ENCODE results near the gene PNPLA1.
A peak's percentile ranks its signal among the peaks of the same experiment; 100 is the strongest.
"Not testable (repeated sequence)": the region's sequence is repeated elsewhere in the genome, so short reads cannot be mapped to it uniquely, and the experiment has no call there.

The PNPLA1 gene

DNA sequence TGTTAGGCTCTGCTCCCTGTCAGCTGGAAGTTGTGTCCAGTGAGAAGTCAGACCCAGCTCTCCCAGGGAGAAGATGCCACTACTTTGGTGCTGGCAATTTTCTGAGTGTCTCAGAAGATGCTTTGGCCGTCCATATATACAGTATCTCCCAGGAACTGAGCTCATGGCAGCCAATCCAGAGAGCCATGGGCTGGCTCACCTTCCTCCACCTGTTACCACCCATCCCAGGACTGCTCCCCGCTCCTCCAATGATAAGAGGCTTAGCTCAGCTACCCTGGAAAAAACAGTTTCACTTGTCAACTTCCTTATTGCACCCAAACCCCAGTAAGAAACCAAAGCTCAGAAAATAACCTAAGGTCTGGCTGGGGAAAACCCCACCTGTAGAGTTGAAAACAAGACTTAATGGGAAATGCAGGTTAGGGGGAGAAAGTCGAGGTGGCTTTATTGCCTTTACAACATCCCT, 67.0 kb downstream of the PNPLA1 start, which contains the start of gene BNIP5:
TSS of gene BNIP5 (minus strand) at position 110 of the 463 bp plus-strand sequence. CDS start 6,198 bp downstream, outside the sequence.
- Histone ChIP-seq H3K36me3 (replicated peaks; ENCODE audit: insufficient read depth, low read length) (no peaks in the 10 kb centered on the region), H3K27ac (ENCODE audit: low read length) (no peak within 1 kb of the TSS), H3K27me3 (replicated peaks; ENCODE audit: insufficient read depth, low read length) (no peaks in the 10 kb centered on the region), H3K9me3 (replicated peaks; ENCODE audit: insufficient read depth, low read length) (no peaks in the 10 kb centered on the region), H3F3A (ENCODE audit: insufficient read depth, low read length) (no peaks in the 10 kb centered on the region), H3K4me2 (ENCODE audit: low read depth, low read length) (peak within 1 kb of the TSS; percentile 6; the same call in 1 of the 2 replicates), H2AFZ (ENCODE audit: low read length) (no peak within 1 kb of the TSS), H4K20me1 (ENCODE audit: insufficient read depth, low read length) (no peaks in the 10 kb centered on the region), H3K79me2 (ENCODE audit: low read length) (no peaks in the 10 kb centered on the region), H3K4me1 (ENCODE audit: low read length) (peaks cover 16% of the 10 kb centered on the region), H3K9ac (ENCODE audit: low read length) (no peak within 1 kb of the TSS), H3K9me2 (replicated peaks; ENCODE audit: insufficient read depth, low read length) (no peaks in the 10 kb centered on the region), H3K4me3 (ENCODE audit: low read length) (no peak within 1 kb of the TSS)
- peak; percentile 40 for DNase-seq
- no peak for TF ChIP-seq EZH2 (optimal IDR thresholded peaks at IDR 0.05; ENCODE audit: low read depth, low read length)

DNA sequence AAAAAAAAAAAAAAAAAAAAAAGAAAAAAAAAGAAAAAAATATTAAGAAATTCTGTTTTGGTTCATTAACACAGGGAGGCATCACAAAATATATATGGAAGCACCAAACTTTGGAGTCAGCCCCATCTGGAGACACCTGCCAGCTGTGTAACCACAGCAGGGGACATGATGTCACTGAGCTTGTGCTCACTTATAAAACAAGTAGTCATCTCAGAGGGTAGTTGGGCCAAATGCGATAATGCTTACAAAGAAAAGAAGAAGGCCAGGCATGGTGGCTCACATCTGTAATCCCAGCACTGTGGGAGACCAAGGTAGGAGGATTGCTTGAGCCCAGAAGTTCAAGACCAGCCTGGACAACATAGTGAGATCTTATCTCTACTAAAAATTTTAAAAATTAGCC, 68.0 kb downstream of the PNPLA1 start:
- H3K79me2 ChIP-seq (ENCODE audit: low read length): no peaks in the 10 kb centered on the region
- H2AFZ ChIP-seq (ENCODE audit: low read length): no peak overlapping the region
- no peak overlapping the region for H3K4me3 ChIP-seq (ENCODE audit: low read length)
- no peak overlapping the region for H3K4me2 ChIP-seq (ENCODE audit: low read depth, low read length)
- no peak overlapping the region for H3K9ac ChIP-seq (ENCODE audit: low read length)
- H3K27ac ChIP-seq (ENCODE audit: low read length): no peak overlapping the region
- H3K27me3 ChIP-seq (replicated peaks; ENCODE audit: insufficient read depth, low read length): no peaks in the 10 kb centered on the region
- H3K36me3 ChIP-seq (replicated peaks; ENCODE audit: insufficient read depth, low read length): no peaks in the 10 kb centered on the region
- no peaks in the 10 kb centered on the region for H3K9me2 ChIP-seq (replicated peaks; ENCODE audit: insufficient read depth, low read length)
- DNase-seq: no peak
- H3F3A ChIP-seq (ENCODE audit: insufficient read depth, low read length): no peaks in the 10 kb centered on the region
- peaks cover 16% of the 10 kb centered on the region for H3K4me1 ChIP-seq (ENCODE audit: low read length)
- TF ChIP-seq, protein P1, sequence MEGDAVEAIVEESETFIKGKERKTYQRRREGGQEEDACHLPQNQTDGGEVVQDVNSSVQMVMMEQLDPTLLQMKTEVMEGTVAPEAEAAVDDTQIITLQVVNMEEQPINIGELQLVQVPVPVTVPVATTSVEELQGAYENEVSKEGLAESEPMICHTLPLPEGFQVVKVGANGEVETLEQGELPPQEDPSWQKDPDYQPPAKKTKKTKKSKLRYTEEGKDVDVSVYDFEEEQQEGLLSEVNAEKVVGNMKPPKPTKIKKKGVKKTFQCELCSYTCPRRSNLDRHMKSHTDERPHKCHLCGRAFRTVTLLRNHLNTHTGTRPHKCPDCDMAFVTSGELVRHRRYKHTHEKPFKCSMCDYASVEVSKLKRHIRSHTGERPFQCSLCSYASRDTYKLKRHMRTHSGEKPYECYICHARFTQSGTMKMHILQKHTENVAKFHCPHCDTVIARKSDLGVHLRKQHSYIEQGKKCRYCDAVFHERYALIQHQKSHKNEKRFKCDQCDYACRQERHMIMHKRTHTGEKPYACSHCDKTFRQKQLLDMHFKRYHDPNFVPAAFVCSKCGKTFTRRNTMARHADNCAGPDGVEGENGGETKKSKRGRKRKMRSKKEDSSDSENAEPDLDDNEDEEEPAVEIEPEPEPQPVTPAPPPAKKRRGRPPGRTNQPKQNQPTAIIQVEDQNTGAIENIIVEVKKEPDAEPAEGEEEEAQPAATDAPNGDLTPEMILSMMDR (IDR thresholded peaks at IDR 0.05; ENCODE audit: low read length): no peak
- TF ChIP-seq EZH2 (optimal IDR thresholded peaks at IDR 0.05; ENCODE audit: low read depth, low read length) (no peak), EZH2phosphoT487 (IDR thresholded peaks at IDR 0.05; ENCODE audit: low read length) (no peak)
- H4K20me1 ChIP-seq (ENCODE audit: insufficient read depth, low read length): no peaks in the 10 kb centered on the region
- no peaks in the 10 kb centered on the region for H3K9me3 ChIP-seq (replicated peaks; ENCODE audit: insufficient read depth, low read length)

DNA sequence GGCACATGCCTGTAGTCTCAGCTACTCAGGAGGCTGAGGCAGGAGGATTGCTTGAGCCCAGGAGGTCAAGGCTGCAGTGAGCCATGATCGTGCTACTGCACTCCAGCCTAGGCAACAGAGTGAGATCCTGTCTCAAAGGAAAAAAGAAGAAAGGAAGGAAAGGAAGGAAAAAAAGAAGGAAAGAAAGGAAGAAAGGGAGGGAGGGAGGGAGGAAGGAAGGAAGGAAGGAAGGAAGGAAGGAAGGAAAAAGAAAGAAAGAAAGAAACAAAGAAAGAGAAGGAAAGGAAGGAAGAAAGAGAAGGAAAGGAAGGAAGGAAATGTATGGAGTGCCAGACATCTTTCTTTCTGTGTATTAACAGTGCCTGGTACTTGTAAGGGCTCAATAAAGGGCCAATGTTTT, 68.4 kb downstream of the PNPLA1 start:
- not testable (repeated sequence) for H3K27me3 ChIP-seq (replicated peaks; ENCODE audit: insufficient read depth, low read length); H3K79me2 ChIP-seq (ENCODE audit: low read length); H2AFZ ChIP-seq (ENCODE audit: low read length); H3K36me3 ChIP-seq (replicated peaks; ENCODE audit: insufficient read depth, low read length); H3K9ac ChIP-seq (ENCODE audit: low read length); H3K9me3 ChIP-seq (replicated peaks; ENCODE audit: insufficient read depth, low read length); H3K27ac ChIP-seq (ENCODE audit: low read length); H3K4me3 ChIP-seq (ENCODE audit: low read length); H3K9me2 ChIP-seq (replicated peaks; ENCODE audit: insufficient read depth, low read length); DNase-seq; H4K20me1 ChIP-seq (ENCODE audit: insufficient read depth, low read length); H3F3A ChIP-seq (ENCODE audit: insufficient read depth, low read length); H3K4me2 ChIP-seq (ENCODE audit: low read depth, low read length)
- peaks cover 16% of the 10 kb centered on the region for H3K4me1 ChIP-seq (ENCODE audit: low read length)

DNA sequence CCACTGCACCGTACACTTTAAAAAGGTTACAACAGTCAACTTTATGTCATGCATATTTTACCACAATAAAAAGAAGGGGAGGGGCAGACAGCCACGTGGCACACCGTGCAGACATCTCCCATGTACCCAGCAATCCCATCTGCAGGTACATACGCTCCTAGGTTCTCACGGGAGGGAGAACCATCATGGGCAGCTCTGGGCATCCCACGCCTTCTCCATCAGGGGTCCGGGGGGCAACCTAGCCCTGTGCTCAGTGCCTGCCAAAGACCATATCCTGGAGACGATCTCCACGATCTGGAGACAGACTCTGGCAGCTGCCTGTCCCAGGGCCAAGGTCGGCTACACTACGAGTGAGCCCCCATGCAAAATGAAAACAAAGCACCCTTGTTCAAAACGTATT, 69.3 kb downstream of the PNPLA1 start:
- Histone ChIP-seq H3K4me3 (ENCODE audit: low read length) (no peak overlapping the region), H3K4me1 (ENCODE audit: low read length) (peaks cover 16% of the 10 kb centered on the region), H3K9me2 (replicated peaks; ENCODE audit: insufficient read depth, low read length) (no peaks in the 10 kb centered on the region), H3K9ac (ENCODE audit: low read length) (no peak overlapping the region), H3K79me2 (ENCODE audit: low read length) (no peaks in the 10 kb centered on the region), H4K20me1 (ENCODE audit: insufficient read depth, low read length) (no peaks in the 10 kb centered on the region), H2AFZ (ENCODE audit: low read length) (no peak overlapping the region), H3K36me3 (replicated peaks; ENCODE audit: insufficient read depth, low read length) (no peaks in the 10 kb centered on the region), H3K27me3 (replicated peaks; ENCODE audit: insufficient read depth, low read length) (no peaks in the 10 kb centered on the region), H3K9me3 (replicated peaks; ENCODE audit: insufficient read depth, low read length) (no peaks in the 10 kb centered on the region), H3K4me2 (ENCODE audit: low read depth, low read length) (no peak overlapping the region), H3F3A (ENCODE audit: insufficient read depth, low read length) (no peaks in the 10 kb centered on the region), H3K27ac (ENCODE audit: low read length) (no peak overlapping the region)
- DNase-seq: no peak
- no peak for TF ChIP-seq EZH2phosphoT487 (IDR thresholded peaks at IDR 0.05; ENCODE audit: low read length)
- TF ChIP-seq EZH2 (optimal IDR thresholded peaks at IDR 0.05; ENCODE audit: low read depth, low read length): no peak
- TF ChIP-seq, protein P1 (IDR thresholded peaks at IDR 0.05; ENCODE audit: low read length): no peak
